Erythroblast (primary cell): ENCODE data around the gene RNF180.
"Not testable (repeated sequence)": the region's sequence is repeated elsewhere in the genome, so short reads cannot be mapped to it uniquely, and the experiment has no call there.

Source experiments
- DNase-seq, 2 experiments: peaks; one replicate each; lab custom pipeline; 2025; lab: John Stamatoyannopoulos, UW
- GATA1 ChIP-seq: IDR thresholded peaks from 2 replicates; pipeline ENCODE4 v1.6.1; 2011; ENCODE audit warnings: low read depth, mild to moderate bottlenecking, control low read depth, low read length, moderate library complexity
- POLR2A ChIP-seq: IDR thresholded peaks from 2 replicates; pipeline ENCODE4 v1.6.1; 2011; ENCODE audit warnings: mild to moderate bottlenecking, low read length

RNF180 gene

DNA sequence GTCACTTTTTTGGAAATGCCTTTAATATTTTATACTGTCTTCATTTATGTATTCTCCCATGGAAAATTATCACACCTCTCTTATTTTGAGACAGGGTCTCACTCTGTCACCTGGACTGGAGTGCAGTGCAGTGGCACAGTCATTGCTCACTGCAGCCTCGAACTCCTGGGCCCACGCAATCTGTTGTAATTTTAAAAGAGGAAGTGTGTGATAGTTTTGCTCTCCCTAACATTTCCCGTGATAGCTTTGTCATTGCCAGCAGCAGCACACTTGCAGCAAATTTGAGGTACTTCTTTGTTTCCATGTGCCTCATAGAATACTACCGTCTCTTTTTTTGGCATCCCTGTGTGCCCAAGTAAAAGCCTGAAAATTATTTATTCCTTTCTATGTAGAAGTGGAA is 103.5 kb downstream of the RNF180 start:
- no peak for DNase-seq
- TF ChIP-seq GATA1, result no peak
- TF ChIP-seq POLR2A, result no peak

- no peak for TF ChIP-seq GATA1
- no peak for TF ChIP-seq POLR2A
- DNase-seq, result no peak
These were observed 107.6 kb downstream of the RNF180 start for GRCh38 chr5:64273276-64273675.

GRCh38 chr5:64285188-64286130 is 119.8 kb downstream of the RNF180 start:
- DNase-seq, result no peak
- TF ChIP-seq POLR2A, result no peak
- no peak for TF ChIP-seq GATA1

GRCh38 chr5:64286381-64286780 is 120.7 kb downstream of the RNF180 start:
- no peak for TF ChIP-seq GATA1
- TF ChIP-seq POLR2A, result no peak
- DNase-seq, result no peak

DNA sequence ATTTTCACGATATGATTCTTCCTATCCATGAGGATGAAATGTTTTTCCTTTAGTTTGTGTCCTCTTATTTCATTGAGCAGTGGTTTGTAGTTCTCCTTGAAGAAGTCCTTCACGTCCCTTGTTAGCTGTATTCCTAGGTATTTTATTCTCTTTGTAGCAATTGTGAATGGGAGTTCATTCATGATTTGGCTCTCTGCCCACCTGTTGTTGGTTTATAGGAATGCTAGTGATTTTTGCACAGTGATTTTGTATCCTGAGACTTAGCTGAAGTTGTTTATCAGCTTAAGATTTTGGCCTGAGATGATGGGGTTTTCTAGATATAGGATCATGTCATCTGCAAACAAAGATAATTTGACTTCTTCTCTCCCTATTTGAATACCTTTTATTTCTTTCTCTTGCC is 122.9 kb downstream of the RNF180 start:
- not testable (repeated sequence) for DNase-seq

DNA sequence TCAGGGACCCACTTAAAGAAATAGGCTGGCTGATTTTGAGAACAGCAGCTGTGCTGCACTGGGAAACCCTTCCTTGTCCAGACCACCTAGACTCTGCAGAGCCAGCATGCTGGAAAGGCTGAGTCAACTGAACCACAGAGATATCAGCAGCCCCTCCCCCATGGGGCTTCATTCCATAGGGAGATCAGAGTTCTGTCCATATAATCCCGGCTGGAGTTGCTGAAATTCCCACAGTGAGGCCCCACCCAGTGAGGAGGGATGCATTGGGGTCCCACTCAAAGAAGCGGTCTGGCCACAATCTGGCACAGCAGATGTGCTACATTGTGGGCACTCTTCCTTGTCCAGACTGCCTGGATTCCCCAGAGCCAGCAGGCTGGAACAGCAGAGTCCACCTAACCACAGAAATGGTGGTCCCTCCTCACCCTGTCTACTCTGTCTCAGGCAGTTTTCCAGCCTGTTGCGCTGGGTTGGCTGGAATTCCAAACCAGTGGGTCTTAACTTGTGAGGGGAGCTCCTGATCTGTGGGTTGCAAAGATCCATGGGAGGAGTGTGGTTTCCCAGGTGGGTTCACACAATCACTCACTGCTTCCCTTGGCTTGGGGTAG is 127.1 kb downstream of the RNF180 start:
- no peak for DNase-seq
- TF ChIP-seq GATA1, result no peak
- no peak for TF ChIP-seq POLR2A

- TF ChIP-seq GATA1, result no peak
- TF ChIP-seq POLR2A, result no peak
- no peak for DNase-seq
These were observed 129.5 kb downstream of the RNF180 start for GRCh38 chr5:64295101-64295500.

GRCh38 chr5:64298586-64298985 is 132.9 kb downstream of the RNF180 start:
- TF ChIP-seq GATA1 (no peak), POLR2A (no peak)
- no peak for DNase-seq

- TF ChIP-seq POLR2A (no peak), GATA1 (no peak)
- no peak for DNase-seq
These were observed 134.2 kb downstream of the RNF180 start for GRCh38 chr5:64299805-64300204.

DNA sequence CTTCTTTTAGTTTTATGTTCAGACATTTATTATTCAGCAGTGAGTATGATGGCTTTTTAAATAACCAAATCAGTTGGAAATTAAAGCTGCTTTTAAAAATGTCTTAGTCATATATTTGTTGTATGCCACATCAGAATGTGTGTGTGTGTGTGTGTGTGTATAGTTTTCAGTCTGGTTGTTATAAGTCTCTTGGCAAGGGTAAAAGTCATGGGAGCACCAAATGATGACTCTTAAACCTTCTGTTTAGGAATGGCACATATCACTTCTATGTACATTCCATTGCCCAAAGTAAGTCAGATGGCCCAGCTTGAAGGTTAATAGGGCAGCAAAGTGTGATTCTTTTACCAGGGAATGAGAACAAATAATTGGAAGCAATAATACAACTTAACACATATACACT is 135.9 kb downstream of the RNF180 start:
- no peak for DNase-seq

GRCh38 chr5:64308135-64308534 is 142.5 kb downstream of the RNF180 start:
- no peak for DNase-seq
- TF ChIP-seq POLR2A (no peak), GATA1 (no peak)

More for the DNA sequence above, 135.9 kb downstream of the RNF180 start:
- no peak for TF ChIP-seq GATA1

DNA sequence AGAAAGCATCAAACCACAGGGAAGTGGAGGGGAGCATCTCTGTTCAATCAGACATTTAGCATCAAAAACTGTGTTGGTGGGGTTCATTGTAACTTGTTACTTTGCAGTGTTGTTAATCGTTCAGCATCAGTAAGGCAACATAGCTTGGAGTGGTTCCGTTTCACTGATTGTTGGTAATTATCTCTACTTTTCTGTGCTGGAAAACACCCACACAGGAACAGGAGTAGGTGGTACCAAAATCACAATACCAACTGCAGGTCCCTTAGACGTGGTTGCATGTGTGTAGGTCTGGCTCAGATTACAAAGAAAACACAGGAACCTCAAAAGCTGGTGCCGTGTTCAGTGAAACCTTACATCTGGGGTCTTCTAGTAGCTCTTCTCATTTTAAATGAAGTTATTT is 146.8 kb downstream of the RNF180 start:
- no peak for DNase-seq
- no peak for TF ChIP-seq POLR2A
- no peak for TF ChIP-seq GATA1

- no peak for DNase-seq
- TF ChIP-seq POLR2A (no peak), GATA1 (no peak)
These were observed 150.1 kb downstream of the RNF180 start for GRCh38 chr5:64315778-64316177.

DNA sequence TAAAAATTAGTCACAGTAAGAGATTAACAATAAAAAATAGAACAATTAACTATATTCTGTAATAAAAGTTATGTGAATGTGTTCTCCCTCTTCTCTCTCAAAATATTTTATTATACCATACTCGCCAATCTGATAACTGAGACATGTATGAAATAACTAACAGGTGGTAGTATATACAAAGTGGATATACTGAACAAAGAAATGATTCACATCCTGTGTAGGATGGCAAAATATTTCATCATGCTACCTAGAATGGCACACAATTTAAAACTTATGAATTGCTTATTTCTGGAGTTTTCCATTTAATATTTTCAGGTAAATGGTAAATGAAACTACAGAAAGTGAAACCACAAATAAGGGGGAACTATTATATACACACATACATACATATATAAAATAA is 152.5 kb downstream of the RNF180 start:
- DNase-seq, result no peak
- no peak for TF ChIP-seq GATA1
- TF ChIP-seq POLR2A, result no peak

- no peak for DNase-seq
- TF ChIP-seq GATA1 (no peak), POLR2A (no peak)
These were observed 157.9 kb downstream of the RNF180 start for GRCh38 chr5:64323591-64323990.
